ENCODE data around the gene ADCY1. TPM values are rescaled to one million over a fixed set of nuclear protein-coding genes. Genes with fewer than 3 reads are reported as not detected.

ADCY1 gene
- total RNA-seq, 2 donors from 2014 or later: 0.14 to 0.85 TPM

- DNase-seq (ENCODE audit: low spot score) (no peak), ATAC-seq (ENCODE audit: insufficient number of reproducible peaks, low FRiP score, low read depth) (no peak)
- Histone ChIP-seq H3K9me3 (no peaks in the 10 kb centered on the region), H3K4me3 (no peak overlapping the region), H3K27me3 (replicated peaks; ENCODE audit: insufficient read depth) (no peaks in the 10 kb centered on the region), H3K27ac (no peak overlapping the region), H3K4me1 (ENCODE audit: control insufficient read depth in 1 of 2, low read depth in 2 of 2) (no peaks in the 10 kb centered on the region), H3K36me3 (no peaks in the 10 kb centered on the region)
- no peak for TF ChIP-seq CTCF (IDR thresholded peaks at IDR 0.05)
These were observed 67.9 kb downstream of the ADCY1 start for GRCh38 chr7:45642044-45642443.

- H3K27ac ChIP-seq: no peak overlapping the region
- TF ChIP-seq CTCF (IDR thresholded peaks at IDR 0.05): no peak
- ATAC-seq (ENCODE audit: insufficient number of reproducible peaks, low FRiP score, low read depth) (no peak), DNase-seq (ENCODE audit: low spot score) (no peak)
- H3K36me3 ChIP-seq: no peaks in the 10 kb centered on the region
- no peaks in the 10 kb centered on the region for H3K27me3 ChIP-seq (replicated peaks; ENCODE audit: insufficient read depth)
- no peaks in the 10 kb centered on the region for H3K4me1 ChIP-seq (ENCODE audit: control insufficient read depth in 1 of 2, low read depth in 2 of 2)
- no peak overlapping the region for H3K4me3 ChIP-seq
- H3K9me3 ChIP-seq: no peaks in the 10 kb centered on the region
These were observed 69.5 kb downstream of the ADCY1 start for GRCh38 chr7:45643630-45644029.

- TF ChIP-seq CTCF (IDR thresholded peaks at IDR 0.05): no peak
- no peaks in the 10 kb centered on the region for H3K36me3 ChIP-seq
- H3K4me3 ChIP-seq: no peak overlapping the region
- no peaks in the 10 kb centered on the region for H3K9me3 ChIP-seq
- no peak for ATAC-seq (ENCODE audit: insufficient number of reproducible peaks, low FRiP score, low read depth)
- DNase-seq (ENCODE audit: low spot score): no peak
- no peaks in the 10 kb centered on the region for H3K4me1 ChIP-seq (ENCODE audit: control insufficient read depth in 1 of 2, low read depth in 2 of 2)
- no peaks in the 10 kb centered on the region for H3K27me3 ChIP-seq (replicated peaks; ENCODE audit: insufficient read depth)
- no peak overlapping the region for H3K27ac ChIP-seq
These were observed 70.1 kb downstream of the ADCY1 start for GRCh38 chr7:45644237-45644636.

- no peaks in the 10 kb centered on the region for H3K36me3 ChIP-seq
- no peak overlapping the region for H3K4me3 ChIP-seq
- DNase-seq (ENCODE audit: low spot score) (no peak), ATAC-seq (ENCODE audit: insufficient number of reproducible peaks, low FRiP score, low read depth) (no peak)
- no peaks in the 10 kb centered on the region for H3K9me3 ChIP-seq
- H3K27me3 ChIP-seq (replicated peaks; ENCODE audit: insufficient read depth): no peaks in the 10 kb centered on the region
- no peaks in the 10 kb centered on the region for H3K4me1 ChIP-seq (ENCODE audit: control insufficient read depth in 1 of 2, low read depth in 2 of 2)
- TF ChIP-seq CTCF (IDR thresholded peaks at IDR 0.05): no peak
- no peak overlapping the region for H3K27ac ChIP-seq
These were observed 71.2 kb downstream of the ADCY1 start for GRCh38 chr7:45645141-45645969.

GRCh38 chr7:45646207-45646821 lies 72.1 kb downstream of the ADCY1 start:
- Histone ChIP-seq H3K4me1 (ENCODE audit: control insufficient read depth in 1 of 2, low read depth in 2 of 2) (no peaks in the 10 kb centered on the region), H3K27me3 (replicated peaks; ENCODE audit: insufficient read depth) (no peaks in the 10 kb centered on the region), H3K4me3 (no peak overlapping the region), H3K9me3 (no peaks in the 10 kb centered on the region), H3K27ac (no peak overlapping the region), H3K36me3 (no peaks in the 10 kb centered on the region)
- DNase-seq (ENCODE audit: low spot score) (no peak), ATAC-seq (ENCODE audit: insufficient number of reproducible peaks, low FRiP score, low read depth) (no peak)
- no peak for TF ChIP-seq CTCF (IDR thresholded peaks at IDR 0.05)

All from thoracic aorta (tissue), 2 donors.